NCI-H446 treated with DMSO at 0.1 percent for 48 hours (cell line): ENCODE measurements around the gene PDE6D.
"Not testable (repeated sequence)": the region's sequence is repeated elsewhere in the genome, so short reads cannot be mapped to it uniquely, and the experiment has no call there.

Source experiments
- DNase-seq: peaks from one replicate; lab custom pipeline; 2025; lab: John Stamatoyannopoulos, UW

PDE6D gene

DNA sequence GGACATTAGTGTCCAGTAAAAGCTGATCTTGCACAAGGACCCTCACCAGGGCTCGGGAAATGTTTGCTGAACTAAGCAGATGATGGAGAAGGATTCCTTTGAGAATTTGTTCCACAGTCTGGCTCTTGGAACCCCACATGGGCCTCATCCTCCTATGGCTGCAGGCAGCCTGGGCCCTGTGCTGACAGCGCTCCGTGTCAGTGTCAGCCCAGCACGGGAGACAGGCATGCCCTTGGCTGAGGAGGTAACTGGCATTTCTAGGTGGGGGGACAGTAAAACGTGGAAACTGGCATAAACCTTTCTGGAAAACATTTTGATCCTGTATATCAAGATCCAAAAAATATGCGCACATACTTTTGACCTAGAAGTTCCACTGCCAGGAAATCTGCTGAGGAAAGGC lies 62.3 kb downstream of the PDE6D start:
- no peak for DNase-seq

DNA sequence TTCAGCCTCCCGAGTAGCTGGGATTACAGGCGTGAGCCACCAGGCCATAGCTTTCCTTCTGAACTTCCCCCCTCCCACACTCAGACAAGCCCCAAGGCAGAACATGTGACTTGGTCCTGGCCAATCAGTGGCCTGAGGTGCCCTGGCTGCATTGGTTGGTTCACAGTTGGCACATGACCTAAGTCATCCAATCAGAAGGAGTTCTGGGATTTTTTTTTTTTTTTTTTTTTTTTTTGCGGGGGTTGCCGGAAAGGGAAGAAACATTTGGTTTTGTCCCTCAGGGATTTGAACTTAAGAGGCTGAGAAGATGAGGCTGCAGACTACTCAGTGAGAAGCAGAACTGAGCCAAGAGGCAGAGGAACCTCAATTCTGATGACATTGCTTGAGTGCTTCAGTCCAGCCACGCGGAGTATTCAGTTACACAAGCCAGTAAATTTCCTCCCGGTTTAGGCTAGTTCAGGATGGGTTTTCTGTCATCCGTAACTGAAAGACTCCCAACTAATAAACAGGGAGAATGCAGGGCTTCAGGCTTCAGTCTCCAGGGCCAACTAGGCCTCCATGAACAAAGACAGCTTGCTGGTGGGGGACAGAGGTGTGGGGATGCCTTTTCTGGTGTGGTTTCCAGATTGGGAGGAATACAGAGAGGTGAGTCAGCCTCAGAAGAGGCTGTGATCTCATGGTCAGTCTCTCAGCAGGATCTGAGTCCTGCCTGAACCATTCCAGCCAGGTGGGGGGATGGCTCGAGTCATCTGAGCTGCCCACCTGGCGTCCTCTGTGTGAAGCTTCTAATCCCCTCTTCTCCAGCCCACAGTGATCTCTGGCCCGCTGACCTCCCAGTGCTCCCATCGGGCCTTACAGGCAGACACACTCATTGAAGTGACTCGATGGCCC lies 63.6 kb downstream of the PDE6D start:
- DNase-seq: peak; percentile 27

DNA sequence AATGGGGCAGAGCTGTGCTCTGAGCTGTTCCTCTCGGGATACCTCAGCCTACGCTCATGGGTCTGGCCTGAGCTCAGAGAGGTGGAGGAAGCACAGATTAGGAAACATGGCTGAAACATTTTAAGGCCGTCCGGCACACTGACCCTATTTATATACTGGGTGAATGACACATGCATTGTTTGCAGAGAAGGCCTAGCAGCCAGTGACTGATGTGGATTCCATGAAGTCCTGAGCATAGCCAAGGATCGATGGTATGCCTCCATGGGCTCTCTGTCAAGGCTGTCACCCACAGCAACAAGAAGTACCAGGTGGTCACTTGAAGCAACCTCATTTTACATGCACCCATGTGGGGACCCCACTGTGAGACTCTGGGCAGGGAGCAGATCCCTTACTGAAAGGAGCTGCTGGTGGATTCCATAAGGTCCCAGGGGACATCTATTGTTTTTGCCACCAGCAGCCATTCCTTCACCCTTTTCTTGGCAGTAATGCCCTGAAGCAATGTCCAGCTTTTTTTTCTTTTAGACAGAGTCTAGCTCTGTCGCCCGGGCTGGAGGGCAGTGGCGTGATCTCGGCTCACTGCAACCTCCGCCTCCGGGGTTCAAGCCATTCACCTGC lies 64.3 kb downstream of the PDE6D start:
- DNase-seq: no peak

DNA sequence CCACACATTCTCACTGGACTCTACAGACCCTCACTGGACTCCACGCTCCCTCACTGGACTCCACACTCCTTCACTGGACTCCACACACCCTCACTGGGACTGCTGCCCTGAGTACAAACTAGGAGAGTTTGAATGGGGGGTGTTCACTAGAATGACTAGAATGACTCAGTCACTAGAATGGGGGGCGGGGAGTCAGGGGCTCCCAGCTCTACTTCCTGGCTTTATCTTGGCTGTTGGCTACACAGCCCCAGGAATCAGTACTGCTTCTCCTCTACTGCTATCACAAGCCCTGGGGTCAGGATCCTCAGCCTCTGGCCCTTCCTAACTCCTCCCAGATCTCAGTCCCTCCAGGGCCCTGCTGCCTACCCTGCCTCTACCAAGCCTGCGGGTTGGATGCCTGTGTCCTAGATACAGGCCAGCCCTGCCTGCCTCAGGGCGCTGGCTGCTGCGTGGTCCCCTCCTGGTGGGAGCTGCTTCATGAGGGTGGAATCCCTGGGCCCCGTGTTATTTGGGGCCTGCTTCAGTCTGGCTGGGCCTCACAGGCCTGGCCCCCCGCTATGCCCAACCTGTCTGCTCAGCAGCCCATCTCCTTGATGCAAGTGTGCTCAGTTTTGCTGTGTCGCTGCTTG lies 65.0 kb downstream of the PDE6D start:
- DNase-seq: no peak

DNA sequence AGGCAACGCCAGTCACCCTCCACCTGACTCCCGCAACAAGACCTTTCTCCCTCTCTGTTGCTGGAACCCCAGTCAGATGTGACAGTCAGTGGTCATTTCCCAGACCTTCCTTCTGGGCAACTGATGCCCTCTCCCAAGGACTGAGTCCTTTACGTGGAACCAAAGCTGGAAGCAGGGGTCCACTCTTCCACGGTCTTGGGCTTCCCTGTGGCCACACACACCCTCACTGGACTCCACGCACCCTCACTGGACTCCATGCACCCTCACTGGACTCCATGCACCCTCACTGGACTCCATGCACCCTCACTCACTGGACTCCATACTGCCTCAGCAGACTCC lies 65.6 kb downstream of the PDE6D start:
- no peak for DNase-seq

DNA sequence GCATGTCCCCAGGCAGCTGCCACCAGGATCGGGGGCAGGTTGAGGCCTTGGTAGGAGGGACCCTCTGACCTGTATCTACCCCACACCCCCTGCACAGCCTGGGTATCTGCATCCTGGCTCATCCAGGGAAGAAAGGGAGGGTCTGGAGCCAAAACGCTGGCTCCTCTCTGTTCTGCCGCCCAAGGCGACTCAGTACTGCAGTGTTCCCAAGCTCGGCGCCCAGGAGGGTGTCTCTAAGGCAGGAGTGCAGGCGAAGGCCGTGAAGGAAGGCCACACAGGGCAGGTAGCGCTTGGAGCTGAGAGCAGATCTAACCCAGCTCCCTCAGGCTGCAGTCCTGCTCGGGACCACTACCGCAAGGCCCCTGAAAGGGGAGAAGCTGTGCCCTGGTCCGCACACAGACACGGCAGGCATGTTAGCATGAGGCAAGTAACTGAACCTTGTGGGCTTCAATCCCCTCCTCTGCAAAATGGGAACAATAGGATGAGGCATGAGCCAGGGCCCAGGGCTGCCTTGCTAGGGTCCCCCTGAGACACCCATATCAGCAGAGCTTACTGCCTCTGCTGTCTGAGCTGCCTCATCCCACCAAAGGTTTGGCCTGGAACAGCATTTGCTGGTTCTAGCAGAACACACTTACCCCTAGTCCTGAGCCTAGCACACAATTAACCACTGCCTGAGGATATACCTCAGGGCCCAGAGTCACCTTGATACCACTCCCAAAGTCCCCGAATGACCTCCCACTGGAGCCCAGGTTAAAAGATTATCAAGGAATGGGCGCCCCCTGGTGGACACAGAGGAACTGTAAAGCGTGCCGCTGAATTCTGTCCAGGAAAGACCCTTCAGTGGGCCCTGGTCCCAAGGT lies 66.2 kb downstream of the PDE6D start:
- DNase-seq: peak; percentile 41

DNA sequence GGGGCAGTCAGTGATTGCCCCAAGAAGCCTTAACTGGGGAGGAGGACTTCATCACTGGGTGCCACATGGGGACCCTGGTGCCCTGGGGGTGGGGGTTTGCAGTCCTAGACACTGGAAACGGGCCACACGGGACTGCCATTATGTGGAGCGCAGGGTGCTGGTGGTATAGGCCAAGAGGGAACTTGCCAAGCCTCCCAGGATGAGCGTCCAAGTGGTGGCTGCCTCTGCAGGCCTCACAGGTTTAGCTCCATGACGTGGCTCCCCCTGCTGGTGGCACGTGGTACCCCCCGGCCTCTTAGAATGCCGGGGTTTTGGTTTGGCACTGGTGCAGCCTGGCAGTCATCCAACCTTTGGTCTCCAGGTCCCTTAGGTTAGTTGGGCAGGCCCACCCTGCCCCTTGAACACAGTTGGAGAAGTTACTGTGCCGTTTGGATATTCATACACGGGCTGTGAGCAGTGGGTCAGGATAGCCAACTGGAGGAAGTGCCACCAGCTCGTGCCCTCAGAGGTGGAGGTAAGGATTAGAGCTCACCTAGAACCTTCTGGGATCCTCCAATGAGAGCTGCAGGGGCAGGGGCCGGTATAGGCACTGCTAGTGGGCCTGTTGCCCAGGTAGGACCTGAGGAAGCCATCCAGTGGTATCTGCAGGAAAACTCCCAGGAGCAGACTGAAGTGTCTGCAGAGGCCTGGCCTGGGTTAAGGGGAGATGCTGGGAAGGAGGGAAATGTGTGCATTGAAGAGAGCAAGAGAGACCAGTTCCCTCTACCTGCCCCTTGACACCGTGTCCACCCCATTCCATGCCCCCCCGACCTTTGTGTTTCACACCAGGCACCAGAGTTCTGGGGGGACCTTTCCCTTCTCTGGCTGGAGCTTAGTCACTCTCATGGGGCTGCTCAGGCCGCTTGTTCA lies 67.1 kb downstream of the PDE6D start:
- DNase-seq: peak; percentile 82

DNA sequence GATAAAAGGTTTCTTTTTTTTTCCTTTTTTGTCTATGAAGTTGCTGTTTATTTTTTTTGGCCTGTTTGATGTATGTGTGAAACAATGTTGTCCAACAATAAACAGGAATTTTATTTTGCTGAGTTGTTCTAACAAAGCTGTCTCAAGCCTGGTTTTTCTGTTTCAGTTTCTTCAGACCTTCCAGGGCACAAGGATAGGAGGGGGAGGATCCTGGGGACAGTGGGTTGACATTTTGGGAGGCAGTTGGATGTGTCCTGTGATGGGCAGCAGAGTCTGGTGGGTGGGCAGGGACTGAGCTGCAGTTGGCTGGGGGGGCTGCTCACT lies 67.7 kb downstream of the PDE6D start:
- peak; percentile 49 for DNase-seq

DNA sequence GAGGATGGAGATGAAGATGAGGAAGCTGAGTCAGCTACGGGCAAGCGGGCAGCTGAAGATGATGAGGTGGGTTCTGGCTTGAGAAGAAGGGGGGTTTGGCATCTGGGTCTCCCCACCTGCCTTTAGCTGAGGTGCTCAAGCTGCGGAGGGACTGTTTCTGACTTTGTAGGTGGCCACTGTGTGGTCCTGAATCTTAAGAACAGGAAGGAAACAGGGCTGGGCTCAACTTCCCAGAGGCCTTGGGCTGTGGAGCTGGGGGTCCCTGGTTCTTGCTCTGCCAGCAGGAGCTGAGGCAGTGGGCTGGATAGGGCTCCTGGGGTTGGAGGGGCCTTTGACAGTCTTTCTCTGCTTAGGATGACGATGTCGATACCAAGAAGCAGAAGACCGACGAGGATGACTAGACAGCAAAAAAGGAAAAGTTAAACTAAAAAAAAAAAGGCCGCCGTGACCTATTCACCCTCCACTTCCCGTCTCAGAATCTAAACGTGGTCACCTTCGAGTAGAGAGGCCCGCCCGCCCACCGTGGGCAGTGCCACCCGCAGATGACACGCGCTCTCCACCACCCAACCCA lies 68.5 kb downstream of the PDE6D start:
- DNase-seq: not testable (repeated sequence)

DNA sequence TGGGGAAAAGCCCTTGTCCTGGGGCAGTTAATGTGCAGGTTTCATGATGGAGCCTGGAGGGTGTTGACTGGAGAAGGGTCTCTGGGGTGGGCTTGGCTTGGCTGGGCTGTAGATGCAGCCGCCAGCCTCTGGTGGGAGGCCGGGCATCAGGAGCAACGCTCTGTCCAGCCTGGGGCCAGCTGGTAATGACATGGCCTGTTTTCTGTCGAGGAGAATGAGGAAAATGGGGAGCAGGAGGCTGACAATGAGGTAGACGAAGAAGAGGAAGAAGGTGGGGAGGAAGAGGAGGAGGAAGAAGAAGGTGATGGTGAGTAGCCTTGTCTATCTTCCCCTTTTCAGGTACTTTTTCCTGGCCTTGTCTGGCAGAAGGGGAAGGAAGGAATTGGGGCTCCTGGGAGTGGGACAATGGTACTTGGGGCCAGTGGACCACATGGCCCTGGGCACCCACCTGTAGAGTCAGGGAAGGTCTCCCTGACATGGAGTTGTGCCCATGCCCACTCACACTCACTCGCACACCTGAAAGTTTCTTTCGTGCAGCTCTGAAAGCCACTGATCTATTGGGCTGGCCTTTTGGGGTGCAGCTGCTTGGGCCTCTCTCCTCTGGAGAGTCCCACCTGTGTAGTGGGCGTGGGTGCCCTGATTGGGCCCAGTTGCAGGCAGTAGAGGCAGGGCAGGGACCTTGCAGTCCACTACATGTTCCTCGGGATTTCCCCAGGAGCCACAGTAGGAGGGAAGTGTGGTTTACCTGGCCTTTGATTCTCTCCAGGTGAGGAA lies 69.2 kb downstream of the PDE6D start:
- DNase-seq: no peak

DNA sequence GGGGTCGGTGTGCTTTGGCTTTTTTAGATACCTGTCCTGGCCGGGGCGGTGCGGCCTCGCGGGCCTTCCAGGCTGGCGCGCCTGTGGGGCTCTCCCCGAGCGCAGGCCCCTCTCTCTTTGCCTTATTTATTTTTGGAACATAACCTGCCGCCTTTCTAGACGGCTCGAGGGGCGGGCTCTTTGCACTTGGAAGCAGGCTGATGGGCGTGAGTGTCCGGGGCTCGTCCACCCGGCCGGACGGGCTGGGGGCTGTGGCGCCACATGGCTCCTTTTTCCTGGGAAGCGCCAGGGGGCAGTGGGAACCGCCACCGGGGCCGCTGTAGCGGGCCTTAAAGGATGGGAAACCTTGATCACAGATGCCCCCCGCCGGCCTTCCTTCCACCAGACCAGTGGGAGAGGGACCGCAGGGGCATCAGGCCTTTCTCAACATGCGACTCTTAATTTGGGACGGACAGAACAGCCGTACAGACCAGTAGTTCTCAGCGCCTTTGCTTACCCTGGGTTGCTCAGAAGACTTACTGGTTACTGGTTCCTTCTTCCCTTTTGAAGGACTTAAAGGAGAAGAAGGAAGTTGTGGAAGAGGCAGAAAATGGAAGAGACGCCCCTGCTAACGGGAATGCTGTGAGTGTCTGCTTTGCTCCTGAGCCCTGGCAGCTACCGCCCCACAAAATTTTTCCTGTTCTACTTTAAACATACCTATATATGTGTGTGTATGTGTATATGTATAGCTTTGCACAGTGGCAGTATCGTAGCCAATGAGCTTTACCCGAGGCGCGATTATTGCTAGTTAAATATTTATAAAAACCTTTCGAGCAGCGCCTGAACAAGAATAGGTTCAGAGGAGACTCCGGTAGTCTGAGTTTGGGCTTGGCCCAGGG lies 70.0 kb downstream of the PDE6D start:
- DNase-seq: no peak

DNA sequence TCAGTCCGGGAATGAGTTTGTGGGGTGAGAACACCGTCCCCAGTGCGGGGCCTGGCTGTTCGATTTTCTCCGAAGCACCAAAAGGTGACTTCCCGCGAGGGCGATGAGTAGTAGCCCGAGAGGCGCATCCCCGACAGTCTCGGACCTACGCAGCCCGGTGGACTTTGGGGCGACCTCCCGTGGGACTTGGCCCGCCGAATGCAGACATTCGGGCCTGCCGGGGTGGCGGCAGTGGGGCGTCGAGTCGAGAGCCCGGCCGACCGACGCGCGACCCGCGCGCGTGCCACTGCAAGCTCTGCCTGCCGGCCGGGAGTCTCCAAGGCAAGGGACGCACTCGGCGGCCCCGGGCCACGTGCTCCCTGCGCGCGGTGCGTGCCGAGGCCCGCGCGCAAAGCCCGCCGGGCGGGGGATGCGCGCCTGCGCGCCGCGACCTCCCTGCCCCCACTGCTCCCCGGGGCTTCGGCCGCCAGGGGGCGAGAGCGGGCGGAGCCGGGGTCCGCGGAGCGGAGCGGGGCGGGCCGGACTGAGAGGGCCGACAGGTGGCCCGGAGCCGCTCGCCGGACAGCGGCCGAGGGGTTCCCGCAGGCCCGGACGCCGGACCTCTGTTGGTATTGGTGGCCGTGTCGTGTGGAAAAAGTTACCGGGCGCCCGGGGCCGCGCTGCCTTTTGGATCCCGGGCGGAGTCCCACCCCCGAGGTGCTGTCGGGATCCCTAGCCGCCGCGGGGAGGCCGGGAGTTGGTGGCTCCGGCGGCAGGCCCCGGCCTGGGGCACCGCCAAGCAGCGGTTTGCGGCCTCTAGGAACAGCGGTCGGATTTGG lies 70.9 kb downstream of the PDE6D start:
- DNase-seq: peak; percentile 28

DNA sequence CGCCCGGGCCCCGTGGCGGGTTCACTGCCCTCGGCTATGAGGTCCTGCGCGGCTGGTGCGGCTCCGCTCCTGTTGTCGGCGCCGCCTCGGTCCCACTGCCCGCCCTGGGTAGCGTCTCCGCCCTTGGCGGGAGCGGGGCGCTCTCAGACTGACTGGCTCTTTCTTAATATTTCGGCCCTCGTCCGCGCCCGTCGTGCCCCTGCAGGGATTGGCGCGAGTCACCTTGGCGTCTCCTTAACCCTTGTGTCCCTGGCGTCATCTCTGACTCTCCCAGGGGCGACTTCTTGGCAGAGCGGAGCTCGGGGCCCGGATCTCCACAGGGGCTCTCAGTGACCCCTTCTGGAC lies 71.5 kb downstream of the PDE6D start:
- no peak for DNase-seq

DNA sequence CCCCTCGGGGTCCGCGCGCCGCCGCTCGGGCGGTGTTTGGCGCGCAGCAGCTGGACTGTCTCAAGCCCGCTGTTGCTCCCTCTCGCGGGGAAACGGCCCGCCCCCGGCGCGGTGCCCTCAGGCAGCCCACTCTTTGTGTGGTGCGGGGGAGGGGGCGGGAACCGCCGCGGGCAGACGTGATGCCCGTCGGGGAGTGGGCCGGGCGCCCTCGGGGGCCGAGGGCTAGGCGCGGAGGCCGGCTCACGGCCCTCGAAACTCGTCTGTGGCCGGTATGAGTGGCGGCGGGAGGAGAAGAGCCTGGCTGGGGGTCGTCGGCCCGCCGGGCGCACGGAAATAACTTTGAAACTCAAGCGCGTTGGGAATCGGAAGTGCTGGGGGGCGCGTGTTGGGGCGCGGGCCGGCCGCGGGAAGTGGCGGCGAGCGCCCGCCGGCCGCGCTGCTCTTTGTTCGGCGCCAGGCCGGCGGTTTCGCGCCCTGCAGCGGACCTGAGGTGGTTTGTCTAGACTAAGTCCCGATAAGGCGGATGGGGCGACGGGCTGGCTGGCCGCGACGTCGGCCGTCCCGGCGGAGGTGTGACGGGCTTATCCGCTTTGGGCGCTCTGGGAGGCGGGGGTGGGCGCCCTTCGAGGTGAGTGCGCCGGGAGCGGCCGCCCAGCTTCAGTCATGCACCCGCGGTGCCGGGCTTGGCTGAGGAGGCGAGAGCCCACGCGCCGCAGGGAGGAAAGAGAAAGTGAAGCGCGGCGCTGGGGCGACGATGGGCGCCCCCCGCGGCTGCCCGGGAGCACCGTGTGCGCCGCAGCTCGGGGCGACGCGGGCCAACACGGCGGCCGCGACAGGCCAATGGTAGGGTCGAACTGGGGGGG lies 72.1 kb downstream of the PDE6D start:
- DNase-seq: no peak

DNA sequence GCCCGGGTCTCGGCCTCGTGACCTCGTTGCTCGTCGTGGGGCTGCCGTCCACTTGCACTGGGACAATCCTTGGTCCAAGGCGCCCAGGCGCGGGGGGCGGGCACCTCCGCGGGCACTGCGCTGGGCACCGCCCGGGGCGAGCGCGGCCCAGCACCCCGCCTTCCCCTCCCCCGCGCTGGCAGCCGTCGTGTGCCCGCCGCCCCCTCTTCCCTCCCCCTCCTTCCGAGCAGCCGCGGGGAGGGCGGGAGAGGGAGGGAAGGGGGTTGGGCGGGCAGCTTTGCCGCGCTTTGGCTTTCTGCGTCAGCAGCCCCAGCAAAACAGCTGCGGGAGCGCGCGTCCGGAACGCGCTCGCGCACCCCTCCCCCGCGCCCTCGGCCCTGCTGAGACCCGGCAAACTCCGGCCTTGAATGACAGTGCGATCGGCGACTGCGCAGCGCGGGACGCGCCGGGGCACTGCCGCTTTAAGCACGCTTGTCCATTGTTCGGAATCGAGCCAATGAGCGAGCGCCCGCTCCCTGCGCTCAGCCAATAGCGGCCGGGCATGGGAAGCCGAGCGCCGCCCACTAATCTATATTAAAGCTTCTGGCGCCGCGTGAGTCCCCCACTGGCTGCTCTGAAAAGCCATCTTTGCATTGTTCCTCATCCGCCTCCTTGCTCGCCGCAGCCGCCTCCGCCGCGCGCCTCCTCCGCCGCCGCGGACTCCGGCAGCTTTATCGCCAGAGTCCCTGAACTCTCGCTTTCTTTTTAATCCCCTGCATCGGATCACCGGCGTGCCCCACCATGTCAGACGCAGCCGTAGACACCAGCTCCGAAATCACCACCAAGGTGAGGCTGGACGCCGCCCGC lies 72.9 kb downstream of the PDE6D start, which contains the start of gene PTMA:
PTMA (plus strand) TSS at position 599 of the 846 bp plus-strand sequence; CDS start at position 781, 182 bp downstream.
- DNase-seq: peak; percentile 98

DNA sequence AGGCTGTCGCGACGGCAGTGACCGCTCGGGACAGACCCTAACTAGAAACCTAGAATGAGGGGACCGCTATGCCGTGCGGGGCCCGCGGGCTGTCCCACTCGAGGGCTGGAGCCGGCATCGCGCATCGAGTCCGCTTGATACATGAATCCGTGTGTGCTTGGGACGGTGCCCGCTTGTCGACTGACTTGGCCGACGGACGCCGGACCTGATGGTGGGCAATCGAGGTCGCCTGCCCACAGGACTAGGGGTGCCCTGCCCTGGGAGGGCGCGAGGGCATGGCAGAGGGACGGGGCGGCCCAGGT lies 73.5 kb downstream of the PDE6D start:
- peak; percentile 63 for DNase-seq
